ENCODE measurements around the gene PLOD1. TPM values are rescaled to one million over a fixed set of nuclear protein-coding genes. Genes with fewer than 3 reads are reported as not detected.

Gene PLOD1
- total RNA-seq, 1 donor from 2014 or later, result 110 TPM

- Mint-ChIP-seq H3K4me1 (ENCODE audit: unreplicated experiment) (peaks cover 19% of the 10 kb centered on the region), H3K36me3 (peaks cover 20% of the 10 kb centered on the region), H3K9me3 (no peaks in the 10 kb centered on the region), H3K27ac (no peak overlapping the region), H3K27me3 (no peaks in the 10 kb centered on the region), H3K4me3 (no peak overlapping the region)
- DNase-seq (ENCODE audit: extremely low spot score, unreplicated experiment), result no peak
- TF ChIP-seq CTCF (conservative IDR thresholded peaks at IDR 0.05), result no peak
These were observed 9.1 kb downstream of the PLOD1 start for GRCh38 chr1:11943619-11944018.

- Mint-ChIP-seq H3K9me3 (no peaks in the 10 kb centered on the region), H3K36me3 (peaks cover 20% of the 10 kb centered on the region), H3K27me3 (no peaks in the 10 kb centered on the region), H3K4me1 (ENCODE audit: unreplicated experiment) (peaks cover 15% of the 10 kb centered on the region), H3K27ac (peak overlapping the region; percentile 89), H3K4me3 (peak overlapping the region; percentile 74)
- TF ChIP-seq CTCF (conservative IDR thresholded peaks at IDR 0.05), result no peak
- peak; percentile 76 for DNase-seq (ENCODE audit: extremely low spot score, unreplicated experiment)
These were observed 9.9 kb downstream of the PLOD1 start for GRCh38 chr1:11944358-11944931.

- H3K9me3 Mint-ChIP-seq, result no peaks in the 10 kb centered on the region
- H3K27ac Mint-ChIP-seq, result no peak overlapping the region
- H3K4me3 Mint-ChIP-seq, result no peak overlapping the region
- TF ChIP-seq CTCF (conservative IDR thresholded peaks at IDR 0.05), result no peak
- peaks cover 23% of the 10 kb centered on the region for H3K36me3 Mint-ChIP-seq
- no peak for DNase-seq (ENCODE audit: extremely low spot score, unreplicated experiment)
- H3K27me3 Mint-ChIP-seq, result no peaks in the 10 kb centered on the region
- H3K4me1 Mint-ChIP-seq (ENCODE audit: unreplicated experiment), result peaks cover 15% of the 10 kb centered on the region
These were observed 12.1 kb downstream of the PLOD1 start for GRCh38 chr1:11946647-11947046.

GRCh38 chr1:11948822-11949458 lies 14.4 kb downstream of the PLOD1 start:
- Mint-ChIP-seq H3K36me3 (peaks cover 19% of the 10 kb centered on the region), H3K9me3 (no peaks in the 10 kb centered on the region), H3K27ac (no peak overlapping the region), H3K27me3 (no peaks in the 10 kb centered on the region), H3K4me1 (ENCODE audit: unreplicated experiment) (peaks cover 15% of the 10 kb centered on the region), H3K4me3 (no peak overlapping the region)
- DNase-seq (ENCODE audit: extremely low spot score, unreplicated experiment), result no peak
- no peak for TF ChIP-seq CTCF (conservative IDR thresholded peaks at IDR 0.05)

- no peak for TF ChIP-seq CTCF (conservative IDR thresholded peaks at IDR 0.05)
- H3K27me3 Mint-ChIP-seq, result no peaks in the 10 kb centered on the region
- H3K36me3 Mint-ChIP-seq, result peaks cover 10% of the 10 kb centered on the region
- no peaks in the 10 kb centered on the region for H3K9me3 Mint-ChIP-seq
- H3K4me1 Mint-ChIP-seq (ENCODE audit: unreplicated experiment), result no peaks in the 10 kb centered on the region
- no peak for DNase-seq (ENCODE audit: extremely low spot score, unreplicated experiment)
- no peak overlapping the region for H3K27ac Mint-ChIP-seq
- no peak overlapping the region for H3K4me3 Mint-ChIP-seq
These were observed 17.4 kb downstream of the PLOD1 start for GRCh38 chr1:11951901-11952300.
